SKM-1 treated with dmso at 0.1 percent for 144 hours (cell line): ENCODE data around the gene BIRC7.

Experiments
- DNase-seq: peaks from one replicate; lab custom pipeline; 2025; ENCODE audit not compliant: unreplicated experiment; lab: John Stamatoyannopoulos, UW

BIRC7 gene

GRCh38 chr20:63262836-63263235 is 27.1 kb downstream of the BIRC7 start:
- DNase-seq: no peak

DNA sequence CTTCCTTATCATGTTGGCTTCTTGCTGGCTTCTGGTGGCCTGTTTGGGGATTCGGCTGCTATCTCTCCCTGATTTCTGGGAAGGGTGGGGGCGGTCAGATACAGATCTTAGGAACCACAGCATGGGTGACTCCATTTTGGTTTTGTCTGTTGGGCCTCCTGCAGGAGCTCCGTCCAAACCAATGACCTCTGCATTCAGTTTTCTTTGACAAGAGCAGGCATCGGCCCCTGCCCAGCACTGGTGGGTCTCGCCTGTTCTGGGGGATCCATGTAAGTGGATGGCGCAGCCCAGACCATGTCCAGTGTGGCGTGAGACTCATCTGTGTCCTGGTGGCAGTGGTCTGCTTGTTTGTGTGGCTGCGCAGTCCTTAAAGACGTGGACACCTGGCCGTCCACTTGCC is 28.3 kb downstream of the BIRC7 start:
- DNase-seq: no peak

- no peak for DNase-seq
Observed at GRCh38 chr20:63264519-63264918, 28.8 kb downstream of the BIRC7 start.

DNA sequence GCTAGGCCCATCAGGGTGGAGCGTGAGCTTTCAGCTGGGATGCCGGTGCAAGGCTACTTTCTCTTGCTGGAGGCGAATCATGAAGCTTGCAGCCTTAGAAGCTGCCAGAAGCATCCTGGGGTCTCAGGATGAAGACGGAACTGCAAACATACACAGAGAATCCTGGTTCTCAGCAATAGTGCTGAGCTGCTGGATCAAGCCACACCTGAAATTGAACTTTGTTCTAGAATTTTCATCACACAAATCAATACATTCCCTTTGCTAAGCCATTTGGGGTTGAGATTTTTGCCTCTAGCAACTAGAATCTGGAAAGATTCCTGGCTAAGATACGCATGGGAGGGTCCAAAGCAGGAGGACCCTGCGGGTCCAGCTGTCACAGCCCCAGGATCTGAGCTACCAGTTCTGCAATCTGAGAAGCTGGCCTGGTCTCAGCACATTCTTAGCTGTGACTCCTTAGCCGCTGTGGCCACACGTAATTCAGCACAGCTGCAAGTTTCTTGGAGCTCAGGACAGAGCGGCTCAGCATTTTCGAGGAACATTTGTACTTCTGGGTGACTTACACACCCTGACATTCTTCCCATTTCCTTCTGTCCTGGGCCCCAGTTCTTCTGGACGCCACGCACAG is 30.3 kb downstream of the BIRC7 start:
- DNase-seq: no peak

DNA sequence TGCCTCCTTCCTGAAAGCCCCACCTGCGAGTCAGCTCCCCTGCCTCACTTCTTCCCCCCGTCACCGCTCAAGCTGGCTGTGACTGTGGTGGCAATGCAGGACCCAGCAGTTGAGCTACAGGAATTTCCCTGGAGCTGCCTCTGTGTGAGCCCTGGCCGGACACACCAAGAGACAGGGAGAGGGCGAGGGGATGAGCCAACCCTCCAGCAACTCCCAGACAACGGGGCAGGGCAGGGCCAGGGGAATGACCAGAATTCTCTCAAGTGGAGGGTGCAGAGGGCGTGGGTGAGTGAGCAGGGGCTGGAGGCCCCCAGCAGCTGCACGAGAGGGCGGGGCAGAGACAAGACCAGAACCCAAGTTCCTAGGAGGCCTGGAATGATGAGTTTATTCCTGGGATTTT is 32.0 kb downstream of the BIRC7 start:
- DNase-seq: no peak

DNA sequence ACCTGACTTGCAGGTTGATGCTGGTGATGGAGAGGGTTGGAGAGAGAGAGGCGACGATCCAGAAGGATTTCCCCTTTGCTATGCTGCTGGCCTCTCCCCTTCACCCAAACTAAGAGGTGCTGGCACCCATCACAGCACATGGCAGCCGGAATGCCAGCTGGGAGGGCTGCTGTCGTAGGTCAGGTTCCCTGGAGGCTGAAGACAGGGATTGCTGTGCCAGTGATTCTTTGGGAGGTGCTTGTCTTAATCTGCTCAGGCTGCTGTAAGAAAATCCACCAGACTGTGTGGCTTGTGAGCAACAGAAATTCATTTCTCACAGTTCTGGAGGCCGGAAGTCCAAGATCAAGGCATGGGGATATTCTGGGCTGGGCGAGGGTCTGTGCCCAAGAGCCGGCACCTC is 32.6 kb downstream of the BIRC7 start:
- no peak for DNase-seq

- DNase-seq: no peak
Observed at GRCh38 chr20:63268671-63269439, 33.1 kb downstream of the BIRC7 start.

- DNase-seq: no peak
Observed at GRCh38 chr20:63269724-63270123, 34.0 kb downstream of the BIRC7 start.

DNA sequence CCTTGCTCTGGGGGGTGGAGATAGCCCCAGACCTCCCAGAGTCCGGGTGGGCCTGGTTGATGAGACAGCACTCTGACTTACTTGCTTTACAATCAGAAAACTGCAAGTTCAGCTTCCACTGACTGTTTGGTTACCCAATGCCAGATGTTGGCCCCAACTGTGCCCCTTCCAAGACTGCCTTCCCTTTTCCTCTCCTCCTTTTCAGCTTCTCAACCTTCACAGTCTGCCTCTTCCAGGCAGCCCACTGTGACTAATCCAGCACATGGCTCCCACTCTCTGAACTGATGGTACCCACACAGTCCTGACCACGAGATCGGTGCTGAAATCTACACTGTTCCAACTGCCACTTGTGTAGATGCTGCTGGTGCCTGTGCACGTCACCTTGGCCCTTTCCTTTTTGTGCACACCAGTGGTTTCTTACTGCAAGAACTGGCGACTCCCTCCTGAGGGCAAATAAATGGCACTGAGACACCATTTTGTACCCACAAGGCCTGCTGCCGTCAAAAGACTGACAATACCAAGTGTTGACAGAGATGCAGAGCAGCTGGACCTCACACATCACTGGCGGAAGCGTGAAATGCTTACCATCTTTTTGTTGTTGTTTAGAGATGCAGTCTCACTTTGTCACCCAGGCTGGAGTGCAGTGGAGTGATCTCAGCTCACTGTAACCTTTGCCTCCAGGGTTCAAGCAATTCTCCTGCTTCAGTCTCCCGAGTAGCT is 35.1 kb downstream of the BIRC7 start:
- no peak for DNase-seq

DNA sequence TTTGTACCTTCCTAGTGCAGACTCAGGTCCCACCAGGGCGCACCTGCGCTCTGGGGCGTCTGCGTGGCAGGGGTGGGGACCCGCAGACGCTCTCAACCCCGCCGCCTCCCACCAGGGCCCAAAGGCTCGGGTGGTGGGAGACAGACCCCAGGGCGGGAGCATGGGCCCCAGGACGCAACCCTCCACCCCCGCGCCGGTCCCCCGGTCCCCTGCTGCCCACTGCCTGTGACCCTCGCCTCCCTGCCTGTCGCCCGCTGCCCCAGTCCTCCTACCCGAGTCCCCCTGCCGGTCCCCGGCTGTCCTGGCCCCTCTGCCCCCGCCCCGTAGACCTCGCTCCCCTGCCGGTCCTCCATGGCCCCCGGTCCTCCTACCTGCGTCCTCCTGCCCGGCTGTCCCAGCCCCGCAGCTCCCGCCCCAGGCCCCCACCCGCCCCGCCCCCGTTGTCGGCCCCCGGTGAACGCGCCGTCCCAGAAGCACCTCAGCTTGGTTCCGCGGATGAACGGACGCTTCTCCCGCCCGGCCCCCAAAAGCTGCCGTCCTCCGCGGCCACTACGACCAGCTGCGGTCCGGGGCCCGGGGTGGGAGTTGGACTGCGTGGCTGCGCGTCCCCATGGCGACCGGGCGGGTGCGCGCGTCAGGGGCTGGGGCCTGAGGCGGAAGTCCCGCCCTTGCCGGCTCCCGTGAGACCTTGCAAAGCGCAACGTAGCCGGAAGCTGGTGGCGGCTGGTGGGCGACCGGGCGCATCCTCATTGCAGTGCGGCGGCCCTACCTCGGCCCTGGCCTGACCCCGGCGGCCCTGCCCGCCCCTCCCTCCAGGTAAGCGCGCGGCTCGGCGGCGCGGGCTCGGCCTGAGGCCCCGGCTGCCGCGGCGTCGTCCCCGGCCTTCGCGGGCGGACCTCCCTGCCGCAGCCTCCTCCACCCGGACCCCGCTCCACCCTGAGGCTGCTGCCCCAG is 36.7 kb downstream of the BIRC7 start, which contains the start of gene ARFGAP1:
ARFGAP1 (plus strand) TSS at position 709 of the 954 bp plus-strand sequence. CDS start 2,768 bp downstream, outside the sequence.
- DNase-seq: peak; percentile 88

DNA sequence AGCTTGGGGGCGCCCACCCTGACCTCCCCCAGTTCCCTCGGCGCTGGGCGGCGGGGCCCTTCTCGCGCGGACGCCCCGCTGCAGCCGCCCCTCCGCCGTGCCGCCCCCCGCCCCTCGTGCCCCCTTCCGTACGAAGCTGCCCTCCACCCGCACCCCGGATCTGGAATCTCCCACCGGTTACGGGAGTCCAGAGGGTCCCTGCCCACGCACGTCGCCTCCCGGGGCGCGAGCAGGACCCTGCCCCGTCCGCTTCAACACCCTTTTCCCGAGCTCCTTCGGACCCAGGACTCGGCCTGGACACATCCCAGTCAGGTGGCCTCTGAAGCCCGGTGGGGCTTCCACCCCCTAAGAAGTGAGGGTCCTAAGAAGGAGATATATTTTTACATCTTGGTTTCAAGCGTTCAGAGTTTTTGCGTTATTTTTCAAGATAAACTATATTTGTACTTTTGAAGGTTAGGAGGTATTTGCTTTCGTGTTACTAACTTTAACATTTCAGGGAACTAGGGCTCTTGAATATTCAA is 37.4 kb downstream of the BIRC7 start:
- DNase-seq: no peak

- DNase-seq: no peak
Observed at GRCh38 chr20:63273635-63274380, 38.1 kb downstream of the BIRC7 start.

GRCh38 chr20:63274381-63275228 is 38.9 kb downstream of the BIRC7 start:
- no peak for DNase-seq

DNA sequence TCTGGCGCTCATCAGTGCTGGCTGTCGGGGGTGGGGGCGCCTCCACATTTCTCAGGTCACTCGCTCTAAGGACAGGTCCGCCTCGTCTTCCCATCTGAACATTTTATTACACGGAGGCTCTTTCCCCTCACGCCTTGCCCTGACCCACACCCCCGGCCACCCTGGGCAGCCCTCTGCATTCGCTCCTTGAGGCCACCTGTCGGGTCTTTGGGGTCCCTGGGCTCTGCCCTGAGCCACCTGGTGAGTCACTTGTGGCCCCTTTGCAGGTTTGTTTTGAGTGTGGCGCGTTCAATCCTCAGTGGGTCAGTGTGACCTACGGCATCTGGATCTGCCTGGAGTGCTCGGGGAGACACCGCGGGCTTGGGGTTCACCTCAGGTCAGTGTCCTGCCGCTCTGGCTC is 40.1 kb downstream of the BIRC7 start:
- DNase-seq: no peak

- DNase-seq: no peak
Observed at GRCh38 chr20:63276956-63277355, 41.3 kb downstream of the BIRC7 start.

GRCh38 chr20:63277466-63278272 is 42.0 kb downstream of the BIRC7 start:
- no peak for DNase-seq

GRCh38 chr20:63278661-63279060 is 43.0 kb downstream of the BIRC7 start:
- no peak for DNase-seq

DNA sequence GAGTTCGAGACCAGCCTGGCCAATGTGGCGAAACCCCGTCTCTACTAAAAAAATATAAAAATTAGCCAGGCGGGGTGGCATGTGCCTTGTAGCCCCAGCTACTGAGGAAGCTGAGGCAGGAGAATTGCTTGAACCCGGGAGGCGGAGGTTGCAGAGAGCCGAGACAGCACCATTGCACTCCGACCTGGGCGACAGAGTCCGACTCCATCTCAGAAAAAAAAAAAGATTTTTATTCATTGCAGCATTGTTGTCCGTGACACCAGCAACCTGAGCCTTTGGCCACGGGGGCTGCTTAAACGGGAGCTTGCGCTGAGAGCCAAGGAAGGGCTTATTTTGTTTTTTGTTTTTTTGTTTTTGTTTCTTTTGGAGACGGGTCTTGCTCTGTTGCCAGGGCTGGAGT is 44.2 kb downstream of the BIRC7 start:
- DNase-seq: no peak
